ENCODE data around the gene VSX1.

Gene VSX1

GRCh38 chr20:25076201-25076600 is 5.7 kb downstream of the VSX1 start:
- H3K9me3 ChIP-seq (ENCODE audit: low read length), result no peaks in the 10 kb centered on the region
- no peak overlapping the region for H3K27ac ChIP-seq (ENCODE audit: low read depth, low read length)
- H3K4me3 ChIP-seq (ENCODE audit: low read depth in 1 of 2, low read length in 2 of 2), result no peak overlapping the region
- no peaks in the 10 kb centered on the region for H3K36me3 ChIP-seq (ENCODE audit: insufficient read depth, low read length)
- H3K4me1 ChIP-seq (ENCODE audit: insufficient read depth, low read length), result no peaks in the 10 kb centered on the region
- H3K27me3 ChIP-seq (ENCODE audit: control insufficient read depth in 1 of 2, insufficient read depth in 2 of 2, low read length in 2 of 2), result peaks cover 8 to 20% of the 10 kb centered on the region in 2 donors
- H3K9ac ChIP-seq (ENCODE audit: low read length), result no peak overlapping the region

GRCh38 chr20:25073544-25073943 is 8.4 kb downstream of the VSX1 start:
- Histone ChIP-seq H3K36me3 (ENCODE audit: insufficient read depth, low read length) (no peaks in the 10 kb centered on the region), H3K4me1 (ENCODE audit: insufficient read depth, low read length) (no peaks in the 10 kb centered on the region), H3K4me3 (ENCODE audit: low read depth in 1 of 2, low read length in 2 of 2) (no peak overlapping the region), H3K27ac (ENCODE audit: low read depth, low read length) (no peak overlapping the region), H3K27me3 (ENCODE audit: control insufficient read depth in 1 of 2, insufficient read depth in 2 of 2, low read length in 2 of 2) (peaks cover 2 to 6% of the 10 kb centered on the region in 2 donors), H3K9ac (ENCODE audit: low read length) (no peak overlapping the region), H3K9me3 (ENCODE audit: low read length) (no peaks in the 10 kb centered on the region)

GRCh38 chr20:25072226-25072811 is 9.6 kb downstream of the VSX1 start:
- no peak overlapping the region for H3K4me3 ChIP-seq (ENCODE audit: low read depth in 1 of 2, low read length in 2 of 2)
- no peaks in the 10 kb centered on the region for H3K36me3 ChIP-seq (ENCODE audit: insufficient read depth, low read length)
- H3K27ac ChIP-seq (ENCODE audit: low read depth, low read length), result no peak overlapping the region
- H3K9me3 ChIP-seq (ENCODE audit: low read length), result no peaks in the 10 kb centered on the region
- no peak overlapping the region for H3K9ac ChIP-seq (ENCODE audit: low read length)
- no peaks in the 10 kb centered on the region for H3K4me1 ChIP-seq (ENCODE audit: insufficient read depth, low read length)
- H3K27me3 ChIP-seq (ENCODE audit: control insufficient read depth in 1 of 2, insufficient read depth in 2 of 2, low read length in 2 of 2), result peaks cover 0 to 6% of the 10 kb centered on the region in 2 donors

- H3K27me3 ChIP-seq (ENCODE audit: control insufficient read depth in 1 of 2, insufficient read depth in 2 of 2, low read length in 2 of 2), result peaks cover 0 to 6% of the 10 kb centered on the region in 2 donors
- H3K4me1 ChIP-seq (ENCODE audit: insufficient read depth, low read length), result no peaks in the 10 kb centered on the region
- H3K9me3 ChIP-seq (ENCODE audit: low read length), result no peaks in the 10 kb centered on the region
- H3K4me3 ChIP-seq (ENCODE audit: low read depth in 1 of 2, low read length in 2 of 2), result no peak overlapping the region
- H3K36me3 ChIP-seq (ENCODE audit: insufficient read depth, low read length), result no peaks in the 10 kb centered on the region
- H3K27ac ChIP-seq (ENCODE audit: low read depth, low read length), result no peak overlapping the region
- H3K9ac ChIP-seq (ENCODE audit: low read length), result no peak overlapping the region
Observed at GRCh38 chr20:25071734-25072133, 10.2 kb downstream of the VSX1 start.

GRCh38 chr20:25070821-25071473 is 11.0 kb downstream of the VSX1 start:
- H3K27ac ChIP-seq (ENCODE audit: low read depth, low read length), result no peak overlapping the region
- peaks cover 0 to 6% of the 10 kb centered on the region in 2 donors for H3K27me3 ChIP-seq (ENCODE audit: control insufficient read depth in 1 of 2, insufficient read depth in 2 of 2, low read length in 2 of 2)
- peaks cover under 1% of the 10 kb centered on the region for H3K4me1 ChIP-seq (ENCODE audit: insufficient read depth, low read length)
- no peak overlapping the region for H3K4me3 ChIP-seq (ENCODE audit: low read depth in 1 of 2, low read length in 2 of 2)
- H3K9ac ChIP-seq (ENCODE audit: low read length), result no peak overlapping the region
- no peaks in the 10 kb centered on the region for H3K36me3 ChIP-seq (ENCODE audit: insufficient read depth, low read length)
- H3K9me3 ChIP-seq (ENCODE audit: low read length), result no peaks in the 10 kb centered on the region

- H3K36me3 ChIP-seq (ENCODE audit: insufficient read depth, low read length), result no peaks in the 10 kb centered on the region
- no peak overlapping the region for H3K9ac ChIP-seq (ENCODE audit: low read length)
- no peak overlapping the region for H3K27ac ChIP-seq (ENCODE audit: low read depth, low read length)
Observed at GRCh38 chr20:25067102-25067987, 14.6 kb downstream of the VSX1 start.

GRCh38 chr20:25066386-25066785 is 15.6 kb downstream of the VSX1 start:
- H3K9ac ChIP-seq (ENCODE audit: low read length), result no peak overlapping the region
- H3K27me3 ChIP-seq (ENCODE audit: control insufficient read depth in 1 of 2, insufficient read depth in 2 of 2, low read length in 2 of 2), result peaks cover 0 to 6% of the 10 kb centered on the region in 2 donors
- H3K4me3 ChIP-seq (ENCODE audit: low read depth in 1 of 2, low read length in 2 of 2), result no peak overlapping the region
- no peak overlapping the region for H3K27ac ChIP-seq (ENCODE audit: low read depth, low read length)
- H3K4me1 ChIP-seq (ENCODE audit: insufficient read depth, low read length), result peaks cover 8% of the 10 kb centered on the region
- no peaks in the 10 kb centered on the region for H3K36me3 ChIP-seq (ENCODE audit: insufficient read depth, low read length)
- no peaks in the 10 kb centered on the region for H3K9me3 ChIP-seq (ENCODE audit: low read length)

More at GRCh38 chr20:25067102-25067987, 14.6 kb downstream of the VSX1 start:
- peaks cover 0 to 6% of the 10 kb centered on the region in 2 donors for H3K27me3 ChIP-seq (ENCODE audit: control insufficient read depth in 1 of 2, insufficient read depth in 2 of 2, low read length in 2 of 2)
- H3K4me1 ChIP-seq (ENCODE audit: insufficient read depth, low read length), result peaks cover 8% of the 10 kb centered on the region
- no peaks in the 10 kb centered on the region for H3K9me3 ChIP-seq (ENCODE audit: low read length)
- H3K4me3 ChIP-seq (ENCODE audit: low read depth in 1 of 2, low read length in 2 of 2), result no peak overlapping the region

GRCh38 chr20:25065625-25066338 is 16.2 kb downstream of the VSX1 start:
- H3K36me3 ChIP-seq (ENCODE audit: insufficient read depth, low read length), result no peaks in the 10 kb centered on the region
- no peak overlapping the region for H3K9ac ChIP-seq (ENCODE audit: low read length)
- H3K4me1 ChIP-seq (ENCODE audit: insufficient read depth, low read length), result peaks cover 8% of the 10 kb centered on the region
- H3K27me3 ChIP-seq (ENCODE audit: control insufficient read depth in 1 of 2, insufficient read depth in 2 of 2, low read length in 2 of 2), result peaks cover 0 to 6% of the 10 kb centered on the region in 2 donors
- no peak overlapping the region for H3K27ac ChIP-seq (ENCODE audit: low read depth, low read length)
- no peaks in the 10 kb centered on the region for H3K9me3 ChIP-seq (ENCODE audit: low read length)
- H3K4me3 ChIP-seq (ENCODE audit: low read depth in 1 of 2, low read length in 2 of 2), result no peak overlapping the region

- no peaks in the 10 kb centered on the region for H3K9me3 ChIP-seq (ENCODE audit: low read length)
- no peak overlapping the region for H3K27ac ChIP-seq (ENCODE audit: low read depth, low read length)
- H3K27me3 ChIP-seq (ENCODE audit: control insufficient read depth in 1 of 2, insufficient read depth in 2 of 2, low read length in 2 of 2), result peaks cover 0 to 6% of the 10 kb centered on the region in 2 donors
- no peak overlapping the region for H3K9ac ChIP-seq (ENCODE audit: low read length)
- peaks cover 8% of the 10 kb centered on the region for H3K4me1 ChIP-seq (ENCODE audit: insufficient read depth, low read length)
- H3K4me3 ChIP-seq (ENCODE audit: low read depth in 1 of 2, low read length in 2 of 2), result no peak overlapping the region
- no peaks in the 10 kb centered on the region for H3K36me3 ChIP-seq (ENCODE audit: insufficient read depth, low read length)
Observed at GRCh38 chr20:25065072-25065624, 16.8 kb downstream of the VSX1 start.

- no peaks in the 10 kb centered on the region for H3K9me3 ChIP-seq (ENCODE audit: low read length)
- peaks cover 0 to 5% of the 10 kb centered on the region in 2 donors for H3K27me3 ChIP-seq (ENCODE audit: control insufficient read depth in 1 of 2, insufficient read depth in 2 of 2, low read length in 2 of 2)
- no peak overlapping the region for H3K9ac ChIP-seq (ENCODE audit: low read length)
Observed at GRCh38 chr20:25064561-25065071, 17.3 kb downstream of the VSX1 start.

More at GRCh38 chr20:25064561-25065071, 17.3 kb downstream of the VSX1 start:
- peaks cover 11% of the 10 kb centered on the region for H3K4me1 ChIP-seq (ENCODE audit: insufficient read depth, low read length)
- H3K4me3 ChIP-seq (ENCODE audit: low read depth in 1 of 2, low read length in 2 of 2), result no peak overlapping the region
- no peaks in the 10 kb centered on the region for H3K36me3 ChIP-seq (ENCODE audit: insufficient read depth, low read length)
- H3K27ac ChIP-seq (ENCODE audit: low read depth, low read length), result no peak overlapping the region

Measured in muscle layer of colon (tissue), 2 donors.